Common myeloid progenitor, CD34-positive (primary cell): ENCODE results near the gene SCOC.
A peak's percentile ranks its signal among the peaks of the same experiment; 100 is the strongest.

Source experiments
- CTCF ChIA-PET: fragments of 350-600 bp; sonication (Branson Sonifier 250); formaldehyde crosslinking; loops from one replicate; lab custom pipeline; 2021; ENCODE audit warnings: antibody characterized with exemption; lab: Charles Lee
- POLR2A ChIA-PET: fragments of 350-600 bp; sonication (Branson Sonifier 250); formaldehyde crosslinking; loops from one replicate; lab custom pipeline; 2021; ENCODE audit warnings: antibody characterized with exemption; lab: Charles Lee
- DNase-seq, 3 donors: peaks; one replicate each; pipeline versions ENCODE4 v3.0.0 to v3.0.0-alpha.2; 2013
- H3K27ac ChIP-seq, 2 experiments: 1 replicate in 1 of 2; 2 replicates in 1 of 2; pipeline ENCODE4 v1.7.0; 2013; ENCODE audit warnings: inconsistent platforms in 2 of 2, low read length in 2 of 2, mild to moderate bottlenecking in 2 of 2, low read depth in 1 of 2, moderate library complexity in 1 of 2; ENCODE audit not compliant: severe bottlenecking in 2 of 2, insufficient read depth in 1 of 2, poor library complexity in 1 of 2
- H3K27me3 ChIP-seq, 5 experiments: replicated peaks in 2 of 5; 1 replicate in 3 of 5; 2 replicates in 2 of 5; pipeline versions ENCODE4 v1.6.1 to v1.7.0; 2013; ENCODE audit warnings: low read length in 4 of 5, mild to moderate bottlenecking in 2 of 5, moderate library complexity in 2 of 5, inconsistent platforms in 1 of 5; ENCODE audit not compliant: insufficient read depth in 5 of 5, control insufficient read depth in 4 of 5
- H3K36me3 ChIP-seq, 4 experiments: 1 replicate in 2 of 4; 2 replicates in 2 of 4; pipeline versions ENCODE4 v1.6.1 to v1.7.0; 2013; ENCODE audit warnings: low read length in 3 of 4, control low read depth in 1 of 4, mild to moderate bottlenecking in 1 of 4; ENCODE audit not compliant: control insufficient read depth in 4 of 4, insufficient read depth in 4 of 4
- H3K4me1 ChIP-seq, 4 experiments: 1 replicate in 3 of 4; 2 replicates in 1 of 4; pipeline versions ENCODE4 v1.6.1 to v1.7.1; 2013; ENCODE audit warnings: low read length in 3 of 4, mild to moderate bottlenecking in 3 of 4, control low read depth in 1 of 4, inconsistent platforms in 1 of 4, moderate library complexity in 1 of 4; ENCODE audit not compliant: control insufficient read depth in 4 of 4, insufficient read depth in 4 of 4; ENCODE audit errors: control extremely low read depth in 1 of 4
- H3K4me3 ChIP-seq, 7 experiments: 1 replicate in 4 of 7; 2 replicates in 3 of 7; pipeline versions ENCODE4 v1.5.1 to v1.7.0; 2013; ENCODE audit warnings: mild to moderate bottlenecking in 7 of 7, low read length in 6 of 7, moderate library complexity in 6 of 7, inconsistent platforms in 2 of 7, low read depth in 2 of 7, control low read depth in 1 of 7; ENCODE audit not compliant: insufficient read depth in 4 of 7, control insufficient read depth in 1 of 7; ENCODE audit errors: extremely low read depth in 1 of 7
- H3K9me3 ChIP-seq, 5 experiments: 1 replicate in 4 of 5; 2 replicates in 1 of 5; pipeline versions ENCODE4 v1.6.1 to v1.7.1; 2013; ENCODE audit warnings: low read length in 4 of 5, mild to moderate bottlenecking in 2 of 5, inconsistent platforms in 1 of 5, low read depth in 1 of 5, moderate library complexity in 1 of 5; ENCODE audit not compliant: control insufficient read depth in 4 of 5, insufficient read depth in 2 of 5; ENCODE audit errors: control extremely low read depth in 1 of 5
- WGBS: methylation state at CpG from one replicate; pipeline ENCODE4 v1.1.5; 2013; ENCODE audit not compliant: insufficient coverage; 5-methylcytosine and 5-hydroxymethylcytosine counted together

SCOC gene

GRCh38 chr4:140333523-140333922 is 39.9 kb upstream of the SCOC start:
- H3K36me3 ChIP-seq = no peaks in the 10 kb centered on the region
- ChIA-PET CTCF (interaction anchor here (1.3 to 1.5 kb wide), 2 partner anchors 27 to 33 kb away, joined by 3 read pairs; no protein-coding TSS in a partner anchor), POLR2A (no interaction called here)
- no peaks in the 10 kb centered on the region for H3K9me3 ChIP-seq
- no peak for DNase-seq
- H3K4me1 ChIP-seq = peaks cover 0 to 20% (median 16%) of the 10 kb centered on the region in 4 experiments
- H3K27me3 ChIP-seq = no peaks in the 10 kb centered on the region
- no peak overlapping the region for H3K4me3 ChIP-seq
- H3K27ac ChIP-seq = no peak overlapping the region

DNA sequence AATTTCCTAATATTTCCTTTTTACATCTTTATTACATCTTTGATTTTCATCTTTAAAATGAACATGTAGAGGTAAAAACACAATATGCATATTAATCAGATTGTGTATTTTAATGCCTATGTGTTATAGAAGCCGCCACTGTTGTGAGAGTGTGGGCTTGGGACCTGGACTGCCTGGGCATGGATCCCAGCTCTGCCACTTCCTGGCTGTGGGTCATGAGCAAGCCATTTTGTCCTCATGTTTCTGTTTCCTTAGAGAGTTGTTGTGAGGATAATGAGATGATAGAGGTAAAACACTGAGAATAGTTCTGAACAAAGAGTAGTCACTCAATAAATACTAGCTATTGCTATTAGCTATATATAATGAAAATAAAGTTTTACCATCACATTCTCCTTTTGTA is 38.4 kb upstream of the SCOC start:
- ChIA-PET POLR2A (no interaction called here), CTCF (interaction anchor here (1.0 kb wide), 1 partner anchor 25 kb away, joined by 6 read pairs; no protein-coding TSS in a partner anchor)
- no peak overlapping the region for H3K27ac ChIP-seq
- H3K4me3 ChIP-seq = no peak overlapping the region
- H3K4me1 ChIP-seq = peaks cover 0 to 20% (median 16%) of the 10 kb centered on the region in 4 experiments
- no peak for DNase-seq
- no peaks in the 10 kb centered on the region for H3K27me3 ChIP-seq
- 40% methylated on average over 1 of the region's 1 CpG for WGBS
- no peaks in the 10 kb centered on the region for H3K36me3 ChIP-seq
- no peaks in the 10 kb centered on the region for H3K9me3 ChIP-seq

- CTCF ChIA-PET = no interaction called here
- Histone ChIP-seq H3K4me3 (no peak overlapping the region), H3K4me1 (peaks cover 0 to 8% (median 4%) of the 10 kb centered on the region in 4 experiments), H3K27me3 (no peaks in the 10 kb centered on the region), H3K36me3 (no peaks in the 10 kb centered on the region), H3K27ac (no peak overlapping the region), H3K9me3 (no peaks in the 10 kb centered on the region)
- POLR2A ChIA-PET = no interaction called here
- DNase-seq = no peak
Measured at GRCh38 chr4:140336730-140337129, 36.7 kb upstream of the SCOC start.

DNA sequence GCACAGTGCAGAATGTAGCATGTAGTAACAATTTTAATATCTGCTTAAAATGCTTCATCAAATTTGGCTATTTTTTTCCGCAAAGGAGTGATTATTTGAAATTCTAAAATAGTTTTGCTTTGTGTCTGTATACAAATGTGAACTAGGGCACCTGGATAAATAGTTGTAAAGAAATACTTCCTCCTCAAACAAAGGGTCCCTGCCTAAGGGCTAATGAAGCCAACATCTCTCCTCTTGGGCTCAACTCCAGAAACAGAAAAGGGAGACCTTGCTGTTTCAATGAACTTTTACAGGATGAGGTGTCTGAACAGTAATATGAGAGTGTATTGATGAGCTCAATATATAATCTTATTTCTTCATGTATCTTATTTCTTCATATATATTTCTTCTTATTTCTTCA is 30.8 kb upstream of the SCOC start:
- Histone ChIP-seq H3K27ac (no peak overlapping the region), H3K4me3 (no peak overlapping the region), H3K9me3 (no peaks in the 10 kb centered on the region), H3K4me1 (peaks cover 0 to 8% (median 4%) of the 10 kb centered on the region in 4 experiments), H3K27me3 (no peaks in the 10 kb centered on the region), H3K36me3 (no peaks in the 10 kb centered on the region)
- ChIA-PET POLR2A (no interaction called here), CTCF (interaction anchor here (0.7 to 6.4 kb wide), 6 partner anchors 12 to 266 kb away, joined by 3 to 40 read pairs (median 4); no protein-coding TSS in a partner anchor)
- no peak for DNase-seq
- no CpG with 5 or more reads among the region's 1 CpG for WGBS

DNA sequence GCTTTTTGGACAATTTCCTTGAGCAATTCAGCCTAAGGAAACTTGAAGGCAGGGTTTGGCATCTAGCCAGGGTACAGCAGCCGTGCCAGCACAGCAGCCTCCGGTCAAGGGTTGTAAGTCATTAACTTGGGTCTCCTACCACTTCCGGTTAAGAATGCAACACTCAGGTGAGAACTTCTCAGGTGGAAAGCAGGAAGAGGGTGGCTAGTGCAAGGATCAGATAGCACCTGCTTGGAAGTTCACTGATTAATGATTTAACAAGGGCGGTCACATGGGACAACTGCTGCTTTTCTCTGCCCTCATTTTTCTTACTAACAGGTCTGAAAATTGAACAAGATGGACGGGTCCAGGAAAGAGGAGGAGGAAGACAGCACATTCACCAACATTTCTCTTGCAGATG is 30.1 kb upstream of the SCOC start:
- ChIA-PET CTCF (interaction anchor here (0.6 to 6.4 kb wide), 5 partner anchors 13 to 485 kb away, joined by 3 to 40 read pairs (median 4); no protein-coding TSS in a partner anchor), POLR2A (no interaction called here)
- peak overlapping the region in 5 of 7 experiments; percentile 26 to 69 (median 49) for H3K4me3 ChIP-seq
- H3K27me3 ChIP-seq = no peaks in the 10 kb centered on the region
- no peaks in the 10 kb centered on the region for H3K36me3 ChIP-seq
- no peak overlapping the region for H3K27ac ChIP-seq
- 0% methylated on average over 2 of the region's 5 CpGs for WGBS
- DNase-seq = peak in 2 of 3 donors; percentile 52 to 58
- no peaks in the 10 kb centered on the region for H3K9me3 ChIP-seq
- peaks cover 0 to 8% (median 4%) of the 10 kb centered on the region in 4 experiments for H3K4me1 ChIP-seq

- H3K4me3 ChIP-seq = no peak overlapping the region
- no peaks in the 10 kb centered on the region for H3K36me3 ChIP-seq
- no peak overlapping the region for H3K27ac ChIP-seq
- ChIA-PET CTCF (interaction anchor here (1.1 to 6.4 kb wide), 4 partner anchors 13 to 17 kb away, joined by 3 to 40 read pairs (median 14); no protein-coding TSS in a partner anchor), POLR2A (no interaction called here)
- no peak for DNase-seq
- WGBS = no CpG with 5 or more reads among the region's 3 CpGs
- no peaks in the 10 kb centered on the region for H3K9me3 ChIP-seq
- peaks cover 0 to 8% (median 4%) of the 10 kb centered on the region in 4 experiments for H3K4me1 ChIP-seq
- no peaks in the 10 kb centered on the region for H3K27me3 ChIP-seq
Measured at GRCh38 chr4:140344101-140344500, 29.3 kb upstream of the SCOC start.

GRCh38 chr4:140344621-140345020 is 28.8 kb upstream of the SCOC start:
- no peak for DNase-seq
- H3K27ac ChIP-seq = no peak overlapping the region
- no peaks in the 10 kb centered on the region for H3K27me3 ChIP-seq
- H3K4me1 ChIP-seq = peaks cover 0 to 8% (median 4%) of the 10 kb centered on the region in 4 experiments
- POLR2A ChIA-PET = interaction anchor here (1.7 kb wide), 1 partner anchor 9 kb away, joined by 6 read pairs; no protein-coding TSS in a partner anchor
- no peaks in the 10 kb centered on the region for H3K9me3 ChIP-seq
- no peaks in the 10 kb centered on the region for H3K36me3 ChIP-seq
- 97% methylated on average over 5 of the region's 9 CpGs for WGBS
- CTCF ChIA-PET = interaction anchor here (1.6 to 6.4 kb wide), 3 partner anchors 17 to 29 kb away, joined by 4 to 40 read pairs (median 24); partner anchors contain the start of gene SCOC
- H3K4me3 ChIP-seq = no peak overlapping the region
